HepG2 (cell line): ENCODE data around the gene TNS1. TPM values are rescaled to one million over a fixed set of nuclear protein-coding genes. Genes with fewer than 3 reads are reported as not detected.

ENCODE experiments used
- ARID2 ChIP-seq: sonication (generic); formaldehyde crosslinking; IDR thresholded peaks from 2 replicates; pipeline ENCODE4 v1.8.1; 2022; ENCODE audit warnings: mild to moderate bottlenecking, missing genetic modification reagents, borderline replicate concordance
- ASH2L ChIP-seq: fragments of 300-600, 200-600 bp; sonication (generic); IDR thresholded peaks from 2 replicates; pipeline ENCODE4 v1.7.0; 2017; ENCODE audit warnings: low read depth, mild to moderate bottlenecking, moderate library complexity, mixed read lengths, low read length; ENCODE audit not compliant: insufficient read length
- CC2D1A ChIP-seq: sonication (generic); formaldehyde crosslinking; IDR thresholded peaks from 2 replicates; pipeline ENCODE4 v1.8.1; 2023; ENCODE audit warnings: mild to moderate bottlenecking, missing genetic modification reagents
- DRAP1 ChIP-seq: IDR thresholded peaks from 2 replicates; pipeline ENCODE4 v1.6.1; 2016; ENCODE audit warnings: missing genetic modification reagents, missing compliant biosample characterization
- EEA1 ChIP-seq: sonication (generic); formaldehyde crosslinking; IDR thresholded peaks from 2 replicates; pipeline ENCODE4 v1.5.1; 2020; ENCODE audit warnings: mild to moderate bottlenecking, missing genetic modification reagents, borderline replicate concordance
- EED ChIP-seq: sonication (generic); formaldehyde crosslinking; IDR thresholded peaks from 2 replicates; pipeline ENCODE4 v1.5.0; 2020; ENCODE audit warnings: mild to moderate bottlenecking, missing genetic modification reagents
- IKZF4 ChIP-seq: sonication (generic); formaldehyde crosslinking; IDR thresholded peaks from 2 replicates; pipeline ENCODE4 v1.5.1; 2020; ENCODE audit warnings: borderline replicate concordance, mild to moderate bottlenecking, low read depth, missing genetic modification reagents; ENCODE audit errors: not compliant biosample characterization
- KAT7 ChIP-seq: IDR thresholded peaks from 2 replicates; pipeline ENCODE4 v1.6.1; 2018; ENCODE audit warnings: borderline replicate concordance, missing compliant biosample characterization
- KAT8 ChIP-seq: IDR thresholded peaks from 2 replicates; pipeline ENCODE4 v1.6.1; 2016; ENCODE audit warnings: missing genetic modification reagents, missing compliant biosample characterization
- LCORL ChIP-seq, 2 experiments: fragments of 450-650 bp in 1 of 2; sonication (generic) in 1 of 2; formaldehyde crosslinking in 1 of 2; IDR thresholded peaks; 2 replicates each; pipeline versions ENCODE4 v1.5.0 to v1.6.1; 2017 to 2020; ENCODE audit warnings: antibody characterized with exemption in 1 of 2, missing genetic modification reagents in 1 of 2
- MAX ChIP-seq: IDR thresholded peaks from 2 replicates; pipeline ENCODE4 v1.6.1; 2012; ENCODE audit warnings: inconsistent platforms
- RCOR2 ChIP-seq: IDR thresholded peaks from 2 replicates; pipeline ENCODE4 v1.6.1; 2016; ENCODE audit warnings: missing biosample characterization, missing genetic modification reagents
- RXRB ChIP-seq: IDR thresholded peaks from 2 replicates; pipeline ENCODE4 v1.6.1; 2016; ENCODE audit warnings: borderline replicate concordance, missing genetic modification reagents, missing compliant biosample characterization
- SMAD3 ChIP-seq: sonication (generic); formaldehyde crosslinking; IDR thresholded peaks from 2 replicates; pipeline ENCODE4 v1.4.0; 2020; ENCODE audit warnings: missing genetic modification reagents
- SRY ChIP-seq: sonication (generic); formaldehyde crosslinking; IDR thresholded peaks from 2 replicates; pipeline ENCODE4 v1.8.0; 2022; ENCODE audit warnings: mild to moderate bottlenecking, missing genetic modification reagents
- XRCC5 ChIP-seq: fragments of 200-400 bp; formaldehyde crosslinking; optimal IDR thresholded peaks from 2 replicates; pipeline ENCODE3; 2017; ENCODE audit warnings: mild to moderate bottlenecking, low read length
- ZNF431 ChIP-seq: sonication (generic); formaldehyde crosslinking; IDR thresholded peaks from 2 replicates; pipeline ENCODE4 v1.9.0; 2022; ENCODE audit warnings: missing genetic modification reagents, low read depth, mild to moderate bottlenecking, borderline replicate concordance
- ZNF605 ChIP-seq: sonication (generic); formaldehyde crosslinking; IDR thresholded peaks from 2 replicates; pipeline ENCODE4 v1.8.0; 2022; ENCODE audit warnings: mild to moderate bottlenecking, missing genetic modification reagents
- ZNF724P ChIP-seq: sonication (generic); formaldehyde crosslinking; IDR thresholded peaks from 2 replicates; pipeline ENCODE4 v1.8.0; 2022; ENCODE audit warnings: missing genetic modification reagents, borderline replicate concordance
- ZNF747 ChIP-seq: sonication (generic); formaldehyde crosslinking; IDR thresholded peaks from 2 replicates; pipeline ENCODE4 v1.8.1; 2023; ENCODE audit warnings: missing genetic modification reagents, mild to moderate bottlenecking, borderline replicate concordance
- ZNF766 ChIP-seq: sonication (generic); formaldehyde crosslinking; IDR thresholded peaks from 2 replicates; pipeline ENCODE4 v1.5.0; 2020; ENCODE audit warnings: missing genetic modification reagents, borderline replicate concordance
- ZNF772 ChIP-seq: sonication (generic); formaldehyde crosslinking; IDR thresholded peaks from 2 replicates; pipeline ENCODE4 v1.5.0; 2020; ENCODE audit warnings: mild to moderate bottlenecking, missing genetic modification reagents
- ZSCAN29 ChIP-seq: sonication (generic); formaldehyde crosslinking; conservative IDR thresholded peaks from 2 replicates; pipeline ENCODE4 v1.4.0; 2020; ENCODE audit warnings: mild to moderate bottlenecking, missing genetic modification reagents
- polyA plus RNA-seq, 8 experiments: library from polyadenylated mRNA; depleted of rRNA in 3 of 8; stranded (reverse) in 7 of 8; unstranded in 1 of 8; fragments of >200 nt; fragmentation: Illumina TruSeq in 4 of 8; extraction: Trizol in 4 of 8; gene quantifications; 2 replicates each; pipeline versions ENCODE4 v1.2.1 to v1.2.3, GENCODE V29; 2011 to 2016; ENCODE audit warnings: low read depth in 4 of 8, missing spikeins in 1 of 8, mixed read lengths in 1 of 8; ENCODE audit not compliant: insufficient read depth in 1 of 8
- total RNA-seq, 5 experiments: library from RNA; depleted of rRNA; stranded (reverse); fragments of >200 nt; fragmentation: Illumina TruSeq; extraction: Trizol; gene quantifications; 2 replicates each; pipeline ENCODE4 v1.2.3, GENCODE V29; 2016; ENCODE audit warnings: low read depth in 1 of 5
- TF ChIP-seq, protein P1 (sequence below): sonication (generic); formaldehyde crosslinking; IDR thresholded peaks from 2 replicates; pipeline ENCODE4 v1.5.0; 2020; ENCODE audit warnings: mild to moderate bottlenecking, missing genetic modification reagents, borderline replicate concordance

TNS1 gene
- total and polyA plus RNA-seq, 2 of the 13 experiments (the other 11 are each of a cell fraction or from before 2014, with no cell fraction given), result 1.9 to 118 TPM

DNA sequence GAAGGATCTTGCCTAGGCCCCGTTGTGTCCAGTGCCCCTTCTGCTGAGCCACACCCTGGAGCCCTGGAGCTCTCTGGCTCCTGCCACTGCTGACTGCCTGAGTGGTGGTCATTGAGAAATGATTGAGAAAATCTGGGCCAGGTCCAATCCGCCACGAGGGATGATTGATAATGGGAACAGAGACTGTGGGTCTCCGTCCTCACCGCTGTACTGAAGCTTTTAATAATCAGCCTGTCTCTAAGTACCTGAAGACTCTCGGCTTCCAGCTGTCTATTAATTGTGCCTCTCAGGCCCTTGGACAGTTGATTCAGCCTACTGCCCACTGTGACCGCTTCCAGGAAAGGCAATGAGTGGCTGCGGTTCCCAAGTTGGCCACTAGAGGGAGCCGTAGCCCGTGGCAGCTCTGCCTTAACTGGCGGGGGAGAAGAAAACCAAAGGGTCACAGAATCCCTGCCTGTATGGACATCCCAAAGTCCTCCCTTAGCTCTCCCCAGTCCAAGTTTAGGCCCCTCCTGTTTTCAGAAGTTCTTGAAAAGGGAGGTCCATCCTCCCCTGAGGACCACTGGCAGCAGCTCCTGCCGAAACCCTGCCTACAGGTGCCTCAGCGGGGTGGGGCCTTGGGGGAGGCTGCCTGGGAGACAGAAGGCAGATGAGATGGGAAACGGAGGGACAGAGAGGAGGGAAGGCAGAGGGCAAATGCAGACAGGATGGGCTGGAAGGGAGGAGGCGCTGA is 213.6 kb downstream of the TNS1 start (continued):
- TF ChIP-seq ZNF772, result 0 out of 2 replicates have a peak, but pooled peaks have one; percentile 81
- TF ChIP-seq ARID2 (CRISPR knock-in tag), result 0 out of 2 replicates have a peak, but pooled peaks have one; percentile 31
- TF ChIP-seq IKZF4, result peak; percentile 45
- TF ChIP-seq XRCC5, result peak; percentile 75
- TF ChIP-seq ZNF747 (CRISPR knock-in tag), result no peak
- TF ChIP-seq CC2D1A (CRISPR knock-in tag), result 0 out of 2 replicates have a peak, but pooled peaks have one; percentile 80
- TF ChIP-seq RCOR2, result no peak
- TF ChIP-seq ZNF766 (CRISPR knock-in tag), result no peak
- 0 out of 2 replicates have a peak, but pooled peaks have one; percentile 18 for TF ChIP-seq ZNF431 (CRISPR knock-in tag)
- TF ChIP-seq LCORL (IDR thresholded peaks at IDR 0.05), result no peak
- 0 out of 2 replicates have a peak, but pooled peaks have one; percentile 43 for TF ChIP-seq LCORL (CRISPR knock-in tag; IDR thresholded peaks at IDR 0.05)
- TF ChIP-seq DRAP1 (CRISPR knock-in tag), result peak; percentile 75
- TF ChIP-seq EED (CRISPR knock-in tag), result peak; percentile 16; the same call in 1 of the 2 replicates
- peak; percentile 72; the same call in 1 of the 2 replicates for TF ChIP-seq RXRB (CRISPR knock-in tag)
- peak; percentile 83; the same call in 1 of the 2 replicates for TF ChIP-seq ZNF605
- no peak for TF ChIP-seq KAT7 (CRISPR knock-in tag)
- 0 out of 2 replicates have a peak, but pooled peaks have one; percentile 47 for TF ChIP-seq SMAD3
- peak; percentile 17; the same call in 1 of the 2 replicates for TF ChIP-seq MAX
- TF ChIP-seq ASH2L, result peak; percentile 28
- TF ChIP-seq KAT8 (CRISPR knock-in tag), result peak; percentile 48
- peak; percentile 81; the same call in 1 of the 2 replicates for TF ChIP-seq ZNF724P (CRISPR knock-in tag)
- no peak for TF ChIP-seq ZSCAN29 (CRISPR knock-in tag)
- TF ChIP-seq SRY (CRISPR knock-in tag), result 0 out of 2 replicates have a peak, but pooled peaks have one; percentile 9
- TF ChIP-seq, protein P1, sequence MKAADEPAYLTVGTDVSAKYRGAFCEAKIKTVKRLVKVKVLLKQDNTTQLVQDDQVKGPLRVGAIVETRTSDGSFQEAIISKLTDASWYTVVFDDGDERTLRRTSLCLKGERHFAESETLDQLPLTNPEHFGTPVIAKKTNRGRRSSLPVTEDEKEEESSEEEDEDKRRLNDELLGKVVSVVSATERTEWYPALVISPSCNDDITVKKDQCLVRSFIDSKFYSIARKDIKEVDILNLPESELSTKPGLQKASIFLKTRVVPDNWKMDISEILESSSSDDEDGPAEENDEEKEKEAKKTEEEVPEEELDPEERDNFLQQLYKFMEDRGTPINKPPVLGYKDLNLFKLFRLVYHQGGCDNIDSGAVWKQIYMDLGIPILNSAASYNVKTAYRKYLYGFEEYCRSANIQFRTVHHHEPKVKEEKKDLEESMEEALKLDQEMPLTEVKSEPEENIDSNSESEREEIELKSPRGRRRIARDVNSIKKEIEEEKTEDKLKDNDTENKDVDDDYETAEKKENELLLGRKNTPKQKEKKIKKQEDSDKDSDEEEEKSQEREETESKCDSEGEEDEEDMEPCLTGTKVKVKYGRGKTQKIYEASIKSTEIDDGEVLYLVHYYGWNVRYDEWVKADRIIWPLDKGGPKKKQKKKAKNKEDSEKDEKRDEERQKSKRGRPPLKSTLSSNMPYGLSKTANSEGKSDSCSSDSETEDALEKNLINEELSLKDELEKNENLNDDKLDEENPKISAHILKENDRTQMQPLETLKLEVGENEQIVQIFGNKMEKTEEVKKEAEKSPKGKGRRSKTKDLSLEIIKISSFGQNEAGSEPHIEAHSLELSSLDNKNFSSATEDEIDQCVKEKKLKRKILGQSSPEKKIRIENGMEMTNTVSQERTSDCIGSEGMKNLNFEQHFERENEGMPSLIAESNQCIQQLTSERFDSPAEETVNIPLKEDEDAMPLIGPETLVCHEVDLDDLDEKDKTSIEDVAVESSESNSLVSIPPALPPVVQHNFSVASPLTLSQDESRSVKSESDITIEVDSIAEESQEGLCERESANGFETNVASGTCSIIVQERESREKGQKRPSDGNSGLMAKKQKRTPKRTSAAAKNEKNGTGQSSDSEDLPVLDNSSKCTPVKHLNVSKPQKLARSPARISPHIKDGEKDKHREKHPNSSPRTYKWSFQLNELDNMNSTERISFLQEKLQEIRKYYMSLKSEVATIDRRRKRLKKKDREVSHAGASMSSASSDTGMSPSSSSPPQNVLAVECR (CRISPR knock-in tag), result 0 out of 2 replicates have a peak, but pooled peaks have one; percentile 13
- 0 out of 2 replicates have a peak, but pooled peaks have one; percentile 11 for TF ChIP-seq EEA1 (CRISPR knock-in tag)
